Pancreas (tissue), 10 donors: Measurements from ENCODE around the gene CACNA1H. TPM values are rescaled to one million over a fixed set of nuclear protein-coding genes. Genes with fewer than 3 reads are reported as not detected.
"Not testable (repeated sequence)": the region's sequence is repeated elsewhere in the genome, so short reads cannot be mapped to it uniquely, and the experiment has no call there.

Source experiments
- ATAC-seq, 4 donors: fragments of 200-7000 bp; cut with Tn5 transposase; one replicate each; pipeline versions ENCODE4 v1.8.0 to v1.9.1; 2020; ENCODE audit warnings: mild to moderate bottlenecking in 4 of 4, moderate library complexity in 4 of 4
- DNase-seq, 6 donors: peaks; one replicate each; pipeline ENCODE4 v3.0.0-alpha.2; 2020
- FAIRE-seq: peaks from 2 replicates; lab custom pipeline; 2012; peaks lifted over from hg19 to GRCh38; lab: Jason Lieb, UNC
- H3K27ac ChIP-seq, 4 donors: fragments of 200-600 bp; sonication (generic); 1 replicate in 3 of 4; 2 replicates in 1 of 4; pipeline versions ENCODE4 v1.5.0 to v1.8.0; 2020
- H3K27me3 ChIP-seq, 4 donors: fragments of 200-600 bp; one replicate each; pipeline ENCODE4 v1.8.0; 2021
- H3K36me3 ChIP-seq, 3 donors: fragments of 200-600 bp; sonication (generic) in 1 of 3; one replicate each; pipeline versions ENCODE4 v1.5.0 to v1.8.0; 2020 to 2021
- H3K4me1 ChIP-seq, 3 donors: fragments of 200-600 bp; one replicate each; pipeline ENCODE4 v1.8.0; 2021
- H3K4me3 ChIP-seq, 4 donors: fragments of 200-600 bp; sonication (generic) in 2 of 4; one replicate each; pipeline versions ENCODE4 v1.5.0 to v1.8.0; 2020 to 2021
- H3K9me3 ChIP-seq, 4 donors: fragments of 200-600 bp; one replicate each; pipeline ENCODE4 v1.8.0; 2021
- WGBS, 2 donors: extraction: QIAGEN DNeasy Blood & Tissue Kit; methylation state at CpG; one replicate each; pipeline ENCODE4 v1.1.7; 2013; 5-methylcytosine and 5-hydroxymethylcytosine counted together
- intact Hi-C, 3 donors: fragments of 100-400 bp; cut with DNase I; formaldehyde crosslinking; loops; one replicate each; pipeline versions ENCODE4 v1.11.1 to v1.14.2; 2022
- polyA plus RNA-seq, 2 donors: library from polyadenylated mRNA; stranded (reverse); fragments of 200-250 nt; gene quantifications; one replicate each; pipeline ENCODE4 v1.2.3, GENCODE V29; 2013
- total RNA-seq, 6 donors: library from RNA; stranded (reverse); fragmentation: NEBNext Ultra II Directional in 4 of 6; extraction: Animal tissue kit (Norgen Biotek cat#: 25700) in 4 of 6; gene quantifications; one replicate each; pipeline versions ENCODE4 v1.2.1 to v1.2.4, GENCODE V29; 2021 to 2023
- TF ChIP-seq, protein P1 (sequence below), 4 donors: fragments of 200-600 bp; sonication (generic) in 3 of 4; IDR thresholded peaks; one replicate each; pipeline versions ENCODE4 v1.5.0 to v1.8.0; 2021; ENCODE audit warnings: antibody characterized with exemption in 4 of 4
- donor health status: healthy with polysubstance abuse.
- donor health status: DM: no; HTN: no; CAD: no; lungs with moderate emphysema.
- donor health status: DM: no; HTN: no; CAD: no.
- donor health status: control.
- donor health status: control.
- donor health status: Bipolar disorder and iron deficiency.
- donor health status: DM: yes; HTN: yes; CAD: no.
- donor health status: DM: no; HTN: no; CAD: no.
- donor health status: DM: no; HTN: no; CAD: no.
- donor health status: DM: yes; HTN: yes; CAD: no.

The CACNA1H gene
- total and polyA plus RNA-seq, 8 donors: 2.5 to 20.5 (median 4.9) TPM

GRCh38 chr16:1188432-1189189 lies 35.7 kb downstream of the CACNA1H start:
- FAIRE-seq: no peak
- no peaks in the 10 kb centered on the region for H3K27me3 ChIP-seq
- H3K27ac ChIP-seq: no peak overlapping the region
- TF ChIP-seq, protein P1, sequence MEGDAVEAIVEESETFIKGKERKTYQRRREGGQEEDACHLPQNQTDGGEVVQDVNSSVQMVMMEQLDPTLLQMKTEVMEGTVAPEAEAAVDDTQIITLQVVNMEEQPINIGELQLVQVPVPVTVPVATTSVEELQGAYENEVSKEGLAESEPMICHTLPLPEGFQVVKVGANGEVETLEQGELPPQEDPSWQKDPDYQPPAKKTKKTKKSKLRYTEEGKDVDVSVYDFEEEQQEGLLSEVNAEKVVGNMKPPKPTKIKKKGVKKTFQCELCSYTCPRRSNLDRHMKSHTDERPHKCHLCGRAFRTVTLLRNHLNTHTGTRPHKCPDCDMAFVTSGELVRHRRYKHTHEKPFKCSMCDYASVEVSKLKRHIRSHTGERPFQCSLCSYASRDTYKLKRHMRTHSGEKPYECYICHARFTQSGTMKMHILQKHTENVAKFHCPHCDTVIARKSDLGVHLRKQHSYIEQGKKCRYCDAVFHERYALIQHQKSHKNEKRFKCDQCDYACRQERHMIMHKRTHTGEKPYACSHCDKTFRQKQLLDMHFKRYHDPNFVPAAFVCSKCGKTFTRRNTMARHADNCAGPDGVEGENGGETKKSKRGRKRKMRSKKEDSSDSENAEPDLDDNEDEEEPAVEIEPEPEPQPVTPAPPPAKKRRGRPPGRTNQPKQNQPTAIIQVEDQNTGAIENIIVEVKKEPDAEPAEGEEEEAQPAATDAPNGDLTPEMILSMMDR (IDR thresholded peaks at IDR 0.05): no peak
- no peaks in the 10 kb centered on the region for H3K9me3 ChIP-seq
- intact Hi-C loops: no loop called here
- H3K4me3 ChIP-seq: no peak overlapping the region
- no peaks in the 10 kb centered on the region for H3K36me3 ChIP-seq
- ATAC-seq: peak; percentile 70 to 92 (median 78)
- WGBS, 2 donors: 28 to 34% methylated on average over 32 of the region's 32 CpGs
- DNase-seq: peak; percentile 40 to 91 (median 72)
- no peaks in the 10 kb centered on the region for H3K4me1 ChIP-seq

GRCh38 chr16:1189455-1189854 lies 36.5 kb downstream of the CACNA1H start:
- H3K36me3 ChIP-seq: no peaks in the 10 kb centered on the region
- H3K4me1 ChIP-seq: no peaks in the 10 kb centered on the region
- no peaks in the 10 kb centered on the region for H3K9me3 ChIP-seq
- no peak overlapping the region for H3K4me3 ChIP-seq
- no peak overlapping the region for H3K27ac ChIP-seq
- FAIRE-seq (no peak), DNase-seq (no peak), ATAC-seq (no peak)
- intact Hi-C loops: no loop called here
- 48 to 57% methylated on average over 7 of the region's 7 CpGs for WGBS, 2 donors
- TF ChIP-seq, protein P1 (IDR thresholded peaks at IDR 0.05): no peak
- H3K27me3 ChIP-seq: no peaks in the 10 kb centered on the region

GRCh38 chr16:1190789-1191188 lies 37.9 kb downstream of the CACNA1H start:
- not testable (repeated sequence) for H3K9me3 ChIP-seq, H3K27ac ChIP-seq, ATAC-seq, FAIRE-seq, H3K4me1 ChIP-seq, H3K27me3 ChIP-seq, DNase-seq, H3K4me3 ChIP-seq, H3K36me3 ChIP-seq
- WGBS, 2 donors: 76 to 82% methylated on average over 11 of the region's 11 CpGs
- intact Hi-C loops: loop anchor here in 1 of 3 donors (10.0 kb wide), 1 partner anchor 376 kb away; no protein-coding TSS in a partner anchor

- intact Hi-C loops: loop anchor here in 1 of 3 donors (10.0 kb wide), 1 partner anchor 378 kb away; no protein-coding TSS in a partner anchor
- no peaks in the 10 kb centered on the region for H3K4me1 ChIP-seq
- H3K27me3 ChIP-seq: no peaks in the 10 kb centered on the region
- no peak overlapping the region for H3K27ac ChIP-seq
- H3K36me3 ChIP-seq: no peaks in the 10 kb centered on the region
- TF ChIP-seq, protein P1 (IDR thresholded peaks at IDR 0.05): no peak
- H3K4me3 ChIP-seq: no peak overlapping the region
- DNase-seq: no peak
- no peaks in the 10 kb centered on the region for H3K9me3 ChIP-seq
- FAIRE-seq: no peak
- 68 to 86% methylated on average over 9 of the region's 9 CpGs for WGBS, 2 donors
- no peak for ATAC-seq
These were observed 39.6 kb downstream of the CACNA1H start for GRCh38 chr16:1192384-1193073.

- TF ChIP-seq, protein P1 (IDR thresholded peaks at IDR 0.05): no peak
These were observed 40.4 kb downstream of the CACNA1H start for GRCh38 chr16:1193143-1193824.

More at GRCh38 chr16:1193143-1193824, 40.4 kb downstream of the CACNA1H start:
- intact Hi-C loops: loop anchor here in 1 of 3 donors (10.0 kb wide), 1 partner anchor 378 kb away; no protein-coding TSS in a partner anchor
- no peaks in the 10 kb centered on the region for H3K36me3 ChIP-seq
- H3K27me3 ChIP-seq: no peaks in the 10 kb centered on the region
- FAIRE-seq (no peak), ATAC-seq (peak in 2 of 4 donors; percentile 3 to 28), DNase-seq (no peak)
- H3K4me1 ChIP-seq: no peaks in the 10 kb centered on the region
- no peak overlapping the region for H3K4me3 ChIP-seq
- no peak overlapping the region for H3K27ac ChIP-seq
- WGBS, 2 donors: 68 to 73% methylated on average over 30 of the region's 30 CpGs
- no peaks in the 10 kb centered on the region for H3K9me3 ChIP-seq
